OCI-LY1 (cell line): Measurements from ENCODE around the gene MCFD2.

ENCODE experiments used
- EZH2 ChIP-seq: fragments of 200-600 bp; sonication (generic), shearing (Covaris generic); IDR thresholded peaks from 2 replicates; pipeline ENCODE4 v1.8.0; 2017; ENCODE audit warnings: borderline replicate concordance, mixed run types, mild to moderate bottlenecking, antibody characterized with exemption, low read length, moderate library complexity, mixed read lengths
- TF ChIP-seq, protein P1 (sequence below): fragments of 200-600 bp; sonication (generic), shearing (Covaris generic); IDR thresholded peaks from 2 replicates; pipeline ENCODE4 v1.5.1; 2017; ENCODE audit warnings: mild to moderate bottlenecking, antibody characterized with exemption, low read length, moderate library complexity, mixed read lengths

DNA sequence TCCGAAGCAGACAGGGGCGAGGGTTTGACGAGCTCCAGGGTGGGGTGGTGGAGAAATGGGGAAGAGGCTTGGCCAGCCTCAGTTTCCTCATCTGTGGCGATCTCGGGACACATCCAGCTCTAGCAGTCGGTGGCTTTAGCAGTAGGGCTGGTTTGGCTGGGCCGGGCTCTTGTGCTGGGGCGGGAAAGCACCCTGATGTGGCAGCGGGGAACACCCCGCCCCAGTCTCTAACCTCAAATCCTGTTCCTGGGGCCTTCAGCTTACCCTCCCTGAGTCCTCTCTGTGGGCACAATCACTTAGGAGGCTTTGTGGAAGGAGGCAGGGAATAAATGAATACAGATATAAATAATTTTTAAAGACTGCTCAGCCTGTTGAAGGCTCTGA, 26.5 kb upstream of the MCFD2 start:
- TF ChIP-seq, protein P1, sequence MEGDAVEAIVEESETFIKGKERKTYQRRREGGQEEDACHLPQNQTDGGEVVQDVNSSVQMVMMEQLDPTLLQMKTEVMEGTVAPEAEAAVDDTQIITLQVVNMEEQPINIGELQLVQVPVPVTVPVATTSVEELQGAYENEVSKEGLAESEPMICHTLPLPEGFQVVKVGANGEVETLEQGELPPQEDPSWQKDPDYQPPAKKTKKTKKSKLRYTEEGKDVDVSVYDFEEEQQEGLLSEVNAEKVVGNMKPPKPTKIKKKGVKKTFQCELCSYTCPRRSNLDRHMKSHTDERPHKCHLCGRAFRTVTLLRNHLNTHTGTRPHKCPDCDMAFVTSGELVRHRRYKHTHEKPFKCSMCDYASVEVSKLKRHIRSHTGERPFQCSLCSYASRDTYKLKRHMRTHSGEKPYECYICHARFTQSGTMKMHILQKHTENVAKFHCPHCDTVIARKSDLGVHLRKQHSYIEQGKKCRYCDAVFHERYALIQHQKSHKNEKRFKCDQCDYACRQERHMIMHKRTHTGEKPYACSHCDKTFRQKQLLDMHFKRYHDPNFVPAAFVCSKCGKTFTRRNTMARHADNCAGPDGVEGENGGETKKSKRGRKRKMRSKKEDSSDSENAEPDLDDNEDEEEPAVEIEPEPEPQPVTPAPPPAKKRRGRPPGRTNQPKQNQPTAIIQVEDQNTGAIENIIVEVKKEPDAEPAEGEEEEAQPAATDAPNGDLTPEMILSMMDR: no peak
- TF ChIP-seq EZH2: no peak
